Neural cell (in vitro differentiated cells): ENCODE data around the gene ERFL. TPM values are rescaled to one million over a fixed set of nuclear protein-coding genes. Genes with fewer than 3 reads are reported as not detected.
"Not testable (repeated sequence)": the region's sequence is repeated elsewhere in the genome, so short reads cannot be mapped to it uniquely, and the experiment has no call there.

Source experiments
- H2AFZ ChIP-seq: fragments of 200-600, 300-800 bp; sonication (generic), shearing (Covaris generic); 2 replicates; pipeline ENCODE4 v1.6.0; 2014; ENCODE audit warnings: low read depth, mild to moderate bottlenecking, antibody characterized with exemption, low read length, moderate library complexity
- H3F3A ChIP-seq: fragments of 200-600 bp; shearing (Covaris generic); 2 replicates; pipeline ENCODE4 v1.6.1; 2016; ENCODE audit warnings: mild to moderate bottlenecking, moderate library complexity, mixed read lengths, antibody characterized with exemption, low read length; ENCODE audit not compliant: insufficient read depth, poor library complexity, severe bottlenecking
- H3K27ac ChIP-seq: fragments of 200-600, 300-800 bp; sonication (generic), shearing (Covaris generic); 2 replicates; pipeline ENCODE4 v1.5.1; 2014; ENCODE audit warnings: mild to moderate bottlenecking, low read length, moderate library complexity
- H3K27me3 ChIP-seq: fragments of 300-800, 200-600 bp; sonication (generic), shearing (Covaris generic); 2 replicates; pipeline ENCODE4 v1.6.0; 2014; ENCODE audit warnings: mild to moderate bottlenecking, low read depth, low read length, moderate library complexity; ENCODE audit not compliant: insufficient read depth
- H3K36me3 ChIP-seq: fragments of 300-800, 200-600 bp; sonication (generic), shearing (Covaris generic); 2 replicates; pipeline ENCODE4 v1.5.1; 2014; ENCODE audit warnings: mild to moderate bottlenecking, antibody characterized with exemption, low read length, moderate library complexity; ENCODE audit not compliant: insufficient read depth
- H3K4me2 ChIP-seq: fragments of 300-800, 200-600 bp; sonication (generic), shearing (Covaris generic); 2 replicates; pipeline ENCODE4 v1.6.0; 2014; ENCODE audit warnings: mild to moderate bottlenecking, low read length
- H3K4me3 ChIP-seq: fragments of 300-800, 200-600 bp; sonication (generic), shearing (Covaris generic); 2 replicates; pipeline ENCODE4 v1.5.1; 2014; ENCODE audit warnings: mild to moderate bottlenecking, low read length, moderate library complexity
- H3K79me2 ChIP-seq: fragments of 200-600 bp; shearing (Covaris generic); replicated peaks from 2 replicates; pipeline ENCODE4 v1.6.0; 2014; ENCODE audit warnings: mild to moderate bottlenecking, low read length, moderate library complexity; ENCODE audit not compliant: insufficient read depth
- H3K9ac ChIP-seq: fragments of 300-800, 200-600 bp; sonication (generic), shearing (Covaris generic); 2 replicates; pipeline ENCODE4 v1.6.1; 2016; ENCODE audit warnings: mild to moderate bottlenecking, low read length, mixed read lengths
- H3K9me2 ChIP-seq: fragments of 200-600 bp; shearing (Covaris generic); 2 replicates; pipeline ENCODE4 v1.6.1; 2016; ENCODE audit warnings: mild to moderate bottlenecking, low read length, mixed read lengths; ENCODE audit not compliant: insufficient read depth
- H3K9me3 ChIP-seq: fragments of 200-600, 300-800 bp; sonication (generic), shearing (Covaris generic); 2 replicates; pipeline ENCODE4 v1.6.1; 2016; ENCODE audit warnings: mild to moderate bottlenecking, mixed run types, low read length, moderate library complexity, mixed read lengths
- H4K20me1 ChIP-seq: fragments of 200-600 bp; shearing (Covaris generic); 2 replicates; pipeline ENCODE4 v1.6.1; 2016; ENCODE audit warnings: mild to moderate bottlenecking, mixed run types; ENCODE audit not compliant: insufficient read depth
- CTCF ChIP-seq: fragments of 450-650 bp; IDR thresholded peaks from 2 replicates; pipeline ENCODE4 v1.5.1; 2014; ENCODE audit warnings: antibody characterized with exemption, mild to moderate bottlenecking, moderate library complexity; ENCODE audit not compliant: poor library complexity, severe bottlenecking
- EP300 ChIP-seq: fragments of 450-650 bp; conservative IDR thresholded peaks from 2 replicates; pipeline ENCODE4 v1.6.1; 2014; ENCODE audit warnings: antibody characterized with exemption, mild to moderate bottlenecking, moderate library complexity; ENCODE audit not compliant: poor library complexity, severe bottlenecking
- EZH2 ChIP-seq: fragments of 200-600, 300-800 bp; shearing (Covaris generic), sonication (generic); IDR thresholded peaks from 2 replicates; pipeline ENCODE4 v1.6.1; 2014; ENCODE audit warnings: antibody characterized with exemption, low read length, borderline replicate concordance, mild to moderate bottlenecking; ENCODE audit not compliant: insufficient read depth, poor library complexity, severe bottlenecking
- MXI1 ChIP-seq: fragments of 450-650 bp; conservative IDR thresholded peaks from 2 replicates; pipeline ENCODE4 v1.6.1; 2014; ENCODE audit warnings: antibody characterized with exemption, mild to moderate bottlenecking; ENCODE audit not compliant: poor library complexity, severe bottlenecking
- POLR2AphosphoS5 ChIP-seq: IDR thresholded peaks from 2 replicates; pipeline ENCODE4 v1.6.1; 2012
- RAD21 ChIP-seq: fragments of 450-650 bp; conservative IDR thresholded peaks from 2 replicates; pipeline ENCODE4 v1.6.1; 2014; ENCODE audit warnings: antibody characterized with exemption, mild to moderate bottlenecking, moderate library complexity
- REST ChIP-seq: IDR thresholded peaks from 2 replicates; pipeline ENCODE4 v1.6.1; 2012; ENCODE audit warnings: borderline replicate concordance
- SMC3 ChIP-seq: fragments of 450-650 bp; conservative IDR thresholded peaks from 2 replicates; pipeline ENCODE4 v1.6.1; 2014; ENCODE audit warnings: antibody characterized with exemption, mild to moderate bottlenecking, moderate library complexity; ENCODE audit not compliant: poor library complexity
- TAF1 ChIP-seq: IDR thresholded peaks from 2 replicates; pipeline ENCODE4 v1.6.1; 2012; ENCODE audit warnings: low read depth
- polyA plus RNA-seq: library from polyadenylated mRNA; depleted of rRNA; stranded (reverse); fragments of >200 nt; gene quantifications from 2 replicates; pipeline ENCODE4 v1.2.3, GENCODE V29; 2014

The ERFL gene
- polyA plus RNA-seq, 1 donor from 2014 or later: 0.31 TPM

DNA sequence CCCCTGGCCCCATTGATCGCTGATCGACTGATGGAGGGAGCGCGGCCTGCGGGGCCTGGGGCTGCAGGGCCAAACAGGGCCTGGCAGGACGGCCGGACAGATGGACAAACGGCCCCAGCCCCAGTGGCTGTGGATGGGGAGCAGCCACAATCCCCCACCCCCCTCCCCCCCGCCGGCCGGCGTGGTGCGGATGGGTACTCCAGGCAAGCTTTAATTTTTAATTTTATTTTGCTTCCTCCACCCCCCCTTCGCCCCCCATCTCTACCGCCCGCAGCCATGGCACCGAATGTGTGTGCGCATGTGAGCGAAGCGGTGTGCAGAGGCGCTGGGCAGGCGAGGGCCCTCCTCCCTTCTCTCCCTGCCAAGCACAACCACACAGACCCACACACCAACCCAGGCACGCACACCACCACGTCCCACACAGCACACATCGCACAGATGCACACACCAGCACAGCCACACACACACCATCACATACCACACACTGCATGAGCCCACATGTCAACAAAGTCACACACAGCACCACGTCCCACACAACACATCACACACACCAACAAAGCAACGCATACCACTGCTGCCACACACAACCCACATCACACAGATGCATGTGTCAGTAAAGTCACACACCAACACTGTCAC lies 12.4 kb downstream of the ERFL start:
- H3K27ac ChIP-seq: no peak overlapping the region
- no peaks in the 10 kb centered on the region for H3F3A ChIP-seq
- H3K9ac ChIP-seq: no peak overlapping the region
- H3K36me3 ChIP-seq: no peaks in the 10 kb centered on the region
- H3K9me3 ChIP-seq: no peaks in the 10 kb centered on the region
- H3K4me3 ChIP-seq: no peak overlapping the region
- H3K4me2 ChIP-seq: no peak overlapping the region
- H3K27me3 ChIP-seq: peaks cover 86% of the 10 kb centered on the region
- no peaks in the 10 kb centered on the region for H3K9me2 ChIP-seq
- no peak overlapping the region for H2AFZ ChIP-seq
- no peak for TF ChIP-seq RAD21
- H3K79me2 ChIP-seq: no peaks in the 10 kb centered on the region
- no peaks in the 10 kb centered on the region for H4K20me1 ChIP-seq

DNA sequence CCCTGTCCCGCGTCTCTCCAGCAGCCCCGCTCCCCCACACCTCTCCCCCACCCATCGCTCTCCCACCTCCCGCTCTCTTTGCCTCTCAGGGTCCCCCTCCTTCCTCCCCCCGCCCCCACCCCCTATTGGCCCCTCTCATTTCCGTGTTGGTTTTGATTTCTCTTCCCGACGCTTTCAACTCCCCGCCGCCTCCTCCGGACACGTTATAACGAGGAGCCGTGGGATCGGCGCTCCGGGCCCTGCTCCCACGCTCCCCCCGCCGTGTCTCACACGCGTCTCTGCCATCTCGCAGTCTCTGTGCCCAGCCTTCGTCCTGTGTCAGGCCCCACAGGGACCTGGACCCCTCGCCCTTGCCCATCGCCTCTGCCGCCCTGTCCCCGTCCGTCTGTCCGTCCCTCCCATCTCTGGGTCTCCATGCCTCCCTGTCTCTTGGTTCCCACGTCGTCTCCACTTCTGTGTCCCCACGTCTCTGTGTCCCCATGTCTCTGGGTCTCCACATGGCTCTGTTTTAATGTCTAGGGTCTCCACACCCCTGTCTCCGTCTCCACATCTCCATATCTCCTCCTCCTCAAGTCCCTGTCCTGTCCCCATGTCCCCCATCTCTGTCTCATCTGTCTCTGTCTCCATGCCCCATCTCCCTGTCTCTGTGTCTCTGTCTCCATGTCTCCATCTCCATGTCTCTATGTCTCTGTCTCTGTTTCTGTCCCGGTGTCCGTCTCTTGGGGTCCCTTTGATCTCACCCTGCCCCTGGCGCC lies 13.1 kb downstream of the ERFL start:
- Histone ChIP-seq H2AFZ (no peak overlapping the region), H4K20me1 (no peaks in the 10 kb centered on the region), H3K9ac (no peak overlapping the region), H3K9me2 (no peaks in the 10 kb centered on the region), H3K4me3 (no peak overlapping the region), H3K4me2 (no peak overlapping the region), H3K9me3 (no peaks in the 10 kb centered on the region), H3F3A (no peaks in the 10 kb centered on the region), H3K27me3 (peaks cover 84% of the 10 kb centered on the region), H3K27ac (no peak overlapping the region), H3K79me2 (no peaks in the 10 kb centered on the region), H3K36me3 (no peaks in the 10 kb centered on the region)
- TF ChIP-seq SMC3: no peak
- TF ChIP-seq EP300: no peak
- no peak for TF ChIP-seq RAD21
- no peak for TF ChIP-seq MXI1
- TF ChIP-seq REST: no peak
- TF ChIP-seq CTCF: no peak
- no peak for TF ChIP-seq TAF1
- no peak for TF ChIP-seq POLR2AphosphoS5
- TF ChIP-seq EZH2: no peak

DNA sequence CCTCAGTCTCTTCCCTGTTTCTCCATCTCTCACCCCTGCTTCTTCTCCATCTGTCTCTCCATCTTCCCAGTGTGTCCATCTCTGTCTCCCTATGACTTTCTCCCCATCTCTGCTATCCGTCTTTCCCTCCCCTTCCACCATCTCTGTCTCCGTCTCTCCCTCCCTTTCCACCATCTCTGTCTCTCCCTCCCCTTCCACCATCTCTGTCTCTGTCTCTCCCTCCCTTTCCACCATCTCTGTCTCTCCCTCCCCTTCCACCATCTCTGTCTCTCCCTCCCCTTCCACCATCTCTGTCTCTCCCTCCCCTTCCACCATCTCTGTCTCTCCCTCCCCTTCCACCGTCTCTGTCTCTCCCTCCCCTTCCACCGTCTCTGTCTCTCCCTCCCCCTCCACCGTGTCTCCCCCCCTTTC lies 13.8 kb downstream of the ERFL start:
- H3K27ac ChIP-seq, H3K36me3 ChIP-seq, H3K9me3 ChIP-seq, H3K4me2 ChIP-seq, H4K20me1 ChIP-seq, H3K79me2 ChIP-seq, H3K9me2 ChIP-seq, H3F3A ChIP-seq, H3K9ac ChIP-seq, H3K4me3 ChIP-seq, H2AFZ ChIP-seq: not testable (repeated sequence)
- peaks cover 83% of the 10 kb centered on the region for H3K27me3 ChIP-seq
